Measurements from ENCODE around the gene AKNAD1.

Gene AKNAD1

DNA sequence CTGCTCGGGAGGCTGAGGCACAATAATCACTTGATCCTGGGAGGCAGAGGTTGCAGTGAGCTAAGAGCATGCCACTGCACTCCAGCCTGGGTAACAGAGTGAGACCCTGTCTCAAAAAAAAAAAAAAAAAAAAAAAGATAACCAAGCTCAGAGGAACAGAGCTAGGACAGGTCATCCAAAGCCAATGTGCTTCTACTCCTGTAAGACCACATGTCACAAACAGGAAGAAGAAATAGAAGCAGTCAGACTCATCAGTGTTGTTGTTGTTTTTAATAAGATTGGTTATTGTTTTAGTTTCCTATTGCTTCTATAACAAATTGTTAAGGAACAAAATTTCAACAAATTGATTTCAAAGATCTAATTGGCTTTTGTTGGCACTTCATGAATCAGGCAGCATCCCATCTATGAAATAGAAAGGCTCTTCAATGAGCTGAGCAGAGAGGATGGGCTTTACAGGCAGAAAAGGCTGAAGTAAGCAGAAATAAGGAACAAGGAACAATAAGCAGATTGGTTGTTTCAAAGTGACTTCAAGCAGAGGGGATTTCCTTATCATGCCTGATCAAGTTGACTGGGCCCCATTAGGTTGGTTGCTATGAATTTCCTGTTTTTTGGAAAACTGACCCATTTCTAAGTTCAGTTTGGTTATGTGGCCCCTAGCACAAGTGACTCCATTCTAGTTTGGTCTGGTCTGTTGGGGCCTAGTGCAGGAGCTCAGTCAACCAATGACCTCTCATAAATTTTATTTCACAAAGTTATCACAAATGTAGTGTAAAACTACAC lies 6.0 kb upstream of the AKNAD1 start:
- DNase-seq (ENCODE audit: low spot score) = no peak

DNA sequence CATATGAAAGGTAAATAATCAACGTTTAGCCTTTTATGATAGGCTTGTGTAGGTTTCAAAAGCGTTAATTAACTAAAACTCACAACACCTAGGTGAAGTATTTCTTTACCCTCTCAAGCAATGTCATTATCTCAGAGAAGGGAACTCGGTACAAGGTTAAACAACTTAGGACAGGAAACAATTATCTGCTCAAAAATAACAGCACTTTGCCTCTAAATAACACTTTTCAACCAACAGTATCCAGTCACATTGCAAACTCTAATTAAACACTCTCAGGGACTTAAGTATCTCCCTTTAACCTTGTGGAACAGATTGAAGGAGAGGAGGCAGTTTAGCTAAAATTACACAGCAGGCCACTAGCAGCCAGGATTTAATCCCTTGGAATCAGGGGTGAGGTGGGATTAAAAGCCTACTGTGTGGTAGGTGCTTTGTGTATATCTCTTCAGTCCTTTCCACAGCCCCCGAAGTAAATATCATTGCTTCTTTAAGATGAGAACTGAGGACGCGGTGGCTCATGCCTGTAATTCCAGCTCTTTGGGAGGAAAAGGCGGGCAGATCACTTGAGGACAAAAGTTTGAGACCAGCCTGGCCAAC lies 5.2 kb upstream of the AKNAD1 start:
- DNase-seq (ENCODE audit: low spot score) = no peak

- no peak for DNase-seq (ENCODE audit: low spot score)
Measured at GRCh38 chr1:108861566-108861965, 4.7 kb upstream of the AKNAD1 start.

DNA sequence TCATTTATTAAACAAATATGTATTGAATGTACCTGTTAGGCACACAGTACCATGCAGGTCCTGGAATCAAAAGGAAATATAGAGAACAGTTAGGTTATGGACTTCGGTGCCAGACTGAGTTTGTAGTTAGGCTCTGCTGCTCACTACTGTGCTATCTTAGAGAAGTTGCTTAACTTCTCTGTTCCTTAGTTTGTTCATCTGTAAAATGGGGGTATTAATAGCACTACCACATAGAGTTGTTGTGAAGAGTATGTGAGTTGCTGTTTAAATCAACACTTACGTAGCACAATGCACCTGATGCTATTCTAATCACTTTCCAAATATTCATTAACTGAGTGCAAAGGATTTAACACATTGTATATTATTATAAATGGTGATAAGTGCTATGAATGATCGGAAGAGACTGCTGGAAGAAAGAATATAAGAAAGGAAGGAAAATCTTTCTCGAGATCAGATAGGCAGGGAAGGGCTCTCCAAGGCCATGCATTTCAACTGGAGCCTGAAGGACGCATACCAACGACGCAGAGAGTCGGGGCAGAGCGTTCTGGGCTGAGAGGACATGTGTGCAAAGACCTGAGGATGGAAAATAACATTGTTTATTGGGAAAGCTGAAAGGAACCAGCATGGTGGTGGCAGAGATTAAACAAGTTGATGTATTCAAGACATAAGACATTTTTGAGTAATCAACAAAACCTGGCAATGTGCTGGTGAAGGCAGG lies 3.5 kb upstream of the AKNAD1 start:
- DNase-seq (ENCODE audit: low spot score) = no peak

DNA sequence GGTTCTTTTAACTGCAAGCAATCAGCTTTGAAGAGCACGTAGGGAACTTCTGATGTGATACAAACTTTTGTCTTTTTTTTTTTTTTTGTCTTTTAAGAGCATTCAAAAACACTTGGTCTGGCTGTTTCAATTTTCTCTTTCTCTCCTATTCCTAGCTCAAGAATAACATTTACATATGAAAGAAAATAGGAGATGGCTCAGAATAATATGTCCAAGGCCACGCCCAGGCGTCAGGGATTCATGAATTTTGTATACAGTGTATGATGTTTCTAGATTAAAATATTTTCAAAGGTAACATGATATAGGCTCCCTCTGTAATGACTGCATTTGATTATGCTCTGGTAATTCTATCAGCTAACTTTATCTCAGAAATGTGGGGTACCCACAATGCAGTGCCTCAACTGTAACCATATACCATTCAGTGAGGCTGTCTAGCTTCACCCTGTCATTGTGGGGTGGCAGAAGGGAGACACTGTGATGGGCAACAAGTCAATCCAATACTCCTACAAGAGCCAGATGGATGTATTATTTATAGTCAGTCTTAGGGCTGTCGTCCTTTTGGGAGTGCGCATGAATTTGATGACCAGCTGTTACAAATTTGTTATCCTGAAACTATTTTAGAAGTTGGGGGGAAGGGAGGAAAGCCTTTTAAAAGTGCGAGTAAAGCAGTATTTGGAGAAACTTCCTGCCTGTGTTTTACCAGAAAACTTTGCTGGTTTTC lies 1.5 kb upstream of the AKNAD1 start:
- DNase-seq (ENCODE audit: low spot score) = no peak

DNA sequence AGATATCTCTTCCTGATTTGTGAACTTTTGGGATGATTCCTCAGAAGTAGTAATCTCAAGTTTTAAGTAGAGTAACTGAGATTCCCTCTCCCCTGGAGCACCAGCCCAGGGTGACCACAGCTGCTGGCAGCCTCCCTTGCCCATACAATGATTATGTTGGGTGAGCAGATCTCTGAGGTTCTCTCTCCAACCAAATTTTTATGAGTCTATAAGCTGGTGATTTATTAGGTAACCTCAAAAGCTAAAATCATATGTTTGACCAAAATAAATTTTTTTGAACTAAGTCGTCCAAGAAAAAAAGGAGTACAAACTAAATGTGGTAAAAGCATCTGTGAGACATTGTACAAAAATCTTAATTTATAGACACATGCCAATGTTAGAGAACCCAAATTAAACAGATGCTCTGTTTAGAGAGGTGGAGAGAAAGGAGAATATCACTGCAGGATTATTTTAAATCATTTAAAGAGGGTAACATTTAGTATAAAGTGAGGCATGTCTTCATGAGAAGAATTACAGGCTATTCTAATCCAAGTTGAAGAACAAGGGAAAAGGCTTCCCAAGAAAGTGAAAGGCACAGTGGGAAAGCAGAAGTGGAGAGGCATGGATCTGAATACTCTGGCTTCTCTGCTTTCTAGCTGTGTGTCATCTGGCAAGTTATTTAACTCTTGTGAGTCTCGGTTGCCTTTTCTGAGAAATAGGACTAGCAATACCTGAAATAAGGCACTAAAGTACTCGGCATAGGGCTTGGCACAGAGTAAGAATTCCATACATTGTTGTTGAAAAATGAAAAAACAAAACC lies 2.5 kb downstream of the AKNAD1 start:
- no peak for DNase-seq (ENCODE audit: low spot score)

GRCh38 chr1:108852221-108852975 lies 4.5 kb downstream of the AKNAD1 start:
- DNase-seq (ENCODE audit: low spot score) = no peak

- no peak for DNase-seq (ENCODE audit: low spot score)
Measured at GRCh38 chr1:108851567-108851966, 5.3 kb downstream of the AKNAD1 start.

DNA sequence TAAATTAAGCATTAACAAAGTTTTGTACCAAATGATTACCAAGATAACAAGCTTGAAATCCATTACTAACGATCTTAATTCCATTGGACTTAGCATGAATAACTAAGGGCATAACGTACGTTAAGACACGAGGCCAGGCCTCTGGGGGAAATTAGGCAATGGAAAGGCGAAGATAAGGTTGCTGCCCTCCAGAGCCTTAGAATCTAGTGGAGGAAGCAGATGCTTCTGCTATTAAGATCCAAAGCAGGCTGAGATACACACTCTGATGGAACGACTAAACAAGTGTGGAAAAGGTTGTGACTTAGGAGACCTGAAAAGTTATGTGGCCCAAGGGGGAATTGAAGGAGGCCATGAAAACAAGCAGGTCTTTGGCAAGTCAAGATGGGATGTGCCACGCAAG lies 6.0 kb downstream of the AKNAD1 start:
- DNase-seq (ENCODE audit: low spot score) = no peak

DNA sequence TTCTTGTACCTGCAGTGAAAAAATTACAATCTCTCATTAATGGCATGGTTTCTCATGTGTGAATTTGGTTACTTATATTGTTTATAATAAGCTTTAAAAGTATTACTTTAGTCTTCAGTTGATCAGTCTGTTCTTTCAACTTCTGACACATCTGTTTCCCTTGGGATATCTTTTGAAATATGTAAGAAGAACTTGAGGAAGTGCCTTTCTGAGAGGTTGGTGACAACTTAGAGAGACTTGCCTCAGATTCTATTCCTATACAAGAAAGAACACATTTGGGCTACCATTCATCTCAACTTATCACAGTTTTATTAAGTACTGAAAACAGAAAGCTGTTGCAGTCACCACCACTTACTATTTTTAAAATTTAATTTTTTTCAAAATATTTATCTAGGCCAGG lies 8.1 kb downstream of the AKNAD1 start:
- no peak for DNase-seq (ENCODE audit: low spot score)

DNA sequence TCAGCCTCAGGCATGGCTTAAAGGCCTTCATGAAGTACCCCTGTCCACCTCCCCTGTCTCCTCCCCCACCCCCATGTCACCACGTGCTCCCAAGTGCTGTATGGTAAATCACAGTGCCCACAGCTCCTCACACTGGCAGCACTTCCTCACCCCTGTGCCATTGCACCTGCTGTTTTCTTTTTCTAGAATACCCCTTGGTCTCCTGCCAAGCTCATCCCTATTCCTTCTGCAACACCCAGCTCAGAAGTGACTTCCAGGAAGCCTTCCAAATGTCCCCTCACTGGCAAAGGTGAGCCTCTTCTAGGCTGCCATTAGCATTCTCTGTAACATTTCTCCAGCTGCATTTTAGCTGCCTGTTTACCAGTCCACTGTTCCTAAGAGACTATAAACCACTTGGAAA lies 9.4 kb downstream of the AKNAD1 start:
- no peak for DNase-seq (ENCODE audit: low spot score)

DNA sequence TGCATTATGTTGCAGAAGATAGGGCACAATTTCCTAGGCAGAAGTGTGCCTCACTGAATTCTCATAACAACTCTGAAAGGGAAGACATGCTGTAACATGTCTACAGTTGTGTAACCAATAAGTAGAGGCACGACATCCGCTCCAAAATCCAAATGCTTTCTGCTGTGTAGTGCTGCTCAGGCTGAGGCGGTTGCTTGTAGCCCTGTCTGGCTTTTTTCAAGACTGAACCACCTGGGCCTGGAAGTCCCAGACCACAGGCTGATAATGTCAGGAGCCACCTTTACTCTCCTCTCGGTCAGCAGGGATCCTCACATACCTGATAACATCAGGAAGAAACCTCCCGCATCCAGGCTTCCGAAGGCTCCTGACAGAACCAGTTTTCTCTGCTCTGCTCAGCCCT lies 10.9 kb downstream of the AKNAD1 start:
- DNase-seq (ENCODE audit: low spot score) = no peak

- no peak for DNase-seq (ENCODE audit: low spot score)
Measured at GRCh38 chr1:108845446-108845845, 11.4 kb downstream of the AKNAD1 start.

- no peak for DNase-seq (ENCODE audit: low spot score)
Measured at GRCh38 chr1:108843390-108844137, 13.3 kb downstream of the AKNAD1 start.

- no peak for DNase-seq (ENCODE audit: low spot score)
Measured at GRCh38 chr1:108842525-108843181, 14.2 kb downstream of the AKNAD1 start.

DNA sequence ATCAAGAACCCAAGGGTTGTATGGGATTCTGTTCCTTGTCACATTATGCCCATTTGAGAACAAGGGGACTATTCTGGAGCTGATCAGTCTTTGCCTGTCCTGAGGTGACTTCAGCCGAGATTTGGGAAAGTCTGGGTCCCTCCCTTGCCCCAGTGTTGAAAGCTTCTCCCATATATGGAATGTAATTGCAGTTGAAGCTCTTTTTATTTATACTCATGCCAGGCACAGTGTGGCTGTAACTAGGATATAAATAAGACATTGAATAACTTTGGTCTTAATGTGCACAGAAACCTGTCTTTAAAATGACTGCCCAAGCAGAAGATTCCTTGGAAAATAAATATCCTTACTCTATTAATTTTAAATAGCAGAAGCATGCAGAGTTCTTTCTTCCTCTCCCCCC lies 15.2 kb downstream of the AKNAD1 start:
- no peak for DNase-seq (ENCODE audit: low spot score)

GRCh38 chr1:108832929-108833328 lies 24.0 kb downstream of the AKNAD1 start:
- DNase-seq (ENCODE audit: low spot score) = no peak

DNA sequence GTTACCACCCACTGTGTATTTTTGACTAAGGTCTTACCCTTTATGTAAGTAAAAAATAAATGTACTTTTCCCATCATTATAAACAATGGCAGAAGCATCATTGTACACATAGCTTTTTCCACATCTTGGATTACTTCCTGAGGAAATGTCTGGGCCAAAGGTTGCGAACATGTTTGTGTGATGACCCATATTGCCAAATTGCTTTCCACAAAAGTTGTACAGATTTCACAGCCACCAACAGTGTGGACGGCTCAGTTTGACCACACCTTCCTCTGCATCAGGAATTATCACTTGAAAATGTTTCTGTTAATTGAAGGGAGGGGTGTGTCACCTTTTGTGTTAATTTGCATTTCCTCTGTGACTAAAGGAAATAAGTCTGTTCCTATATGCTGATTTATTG lies 25.7 kb downstream of the AKNAD1 start:
- DNase-seq (ENCODE audit: low spot score) = no peak

DNA sequence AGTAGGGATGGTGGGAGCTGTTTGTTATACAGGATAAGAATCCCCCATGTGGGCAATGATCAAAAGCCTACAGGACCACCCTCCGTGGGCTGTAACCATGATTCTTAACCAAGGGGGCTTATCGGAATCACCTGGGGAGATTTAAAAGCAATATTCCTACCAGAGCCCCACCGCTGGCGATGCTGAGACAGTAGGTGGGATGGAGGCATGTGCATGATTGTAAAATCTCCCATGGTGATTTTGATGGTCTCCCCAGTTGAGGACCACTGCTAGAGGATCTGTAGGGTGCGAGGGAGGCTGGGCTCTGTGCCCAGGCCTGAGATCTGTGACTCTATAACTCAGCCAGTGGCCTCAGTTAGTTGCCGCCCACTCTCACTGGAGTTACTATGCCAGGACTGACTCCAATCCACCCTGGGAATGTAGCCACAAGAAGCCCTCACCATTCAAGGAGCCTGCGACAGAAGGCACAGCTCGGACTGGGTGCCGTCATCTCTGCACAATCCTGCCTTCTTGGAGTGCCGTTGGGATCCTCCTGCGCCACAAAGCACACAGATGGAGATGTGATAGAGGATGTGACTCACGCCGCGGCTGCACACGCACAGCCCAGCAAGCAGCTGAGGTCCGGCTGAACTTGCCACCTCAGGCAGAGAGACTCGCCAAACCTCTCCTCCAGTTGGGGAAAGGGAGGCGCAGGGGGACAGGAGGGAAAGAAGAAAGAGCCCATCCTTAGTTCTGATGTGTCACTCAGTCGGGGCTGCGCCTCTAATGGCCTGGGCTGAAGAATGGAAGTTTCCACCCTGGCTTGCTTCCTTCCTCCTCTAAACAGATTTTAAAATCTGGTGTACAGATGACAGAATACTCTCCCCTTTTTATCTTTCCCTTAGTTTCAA lies 26.5 kb downstream of the AKNAD1 start:
- no peak for DNase-seq (ENCODE audit: low spot score)

Measured in left forelimb (tissue), 1 donor.